Neuronal stem cell (in vitro differentiated cells): ENCODE results near the gene ISYNA1.

Source experiments
- DNase-seq: peaks from one replicate; pipeline ENCODE4 v3.0.0-alpha.2; 2013; ENCODE audit warnings: low spot score
- H2AFZ ChIP-seq: one replicate; pipeline ENCODE4 v1.6.1; 2013; ENCODE audit warnings: mild to moderate bottlenecking, low read length, inconsistent platforms
- H2AK5ac ChIP-seq: 2 replicates; pipeline ENCODE4 v1.6.1; 2013; ENCODE audit warnings: low read depth, mild to moderate bottlenecking, inconsistent platforms, low read length, moderate library complexity, mixed read lengths
- H2BK120ac ChIP-seq: 2 replicates; pipeline ENCODE4 v1.6.1; 2013; ENCODE audit warnings: low read depth, mild to moderate bottlenecking, inconsistent platforms, low read length, moderate library complexity, mixed read lengths
- H2BK12ac ChIP-seq: one replicate; pipeline ENCODE4 v1.6.1; 2013; ENCODE audit warnings: low read length, inconsistent platforms
- H2BK15ac ChIP-seq: 2 replicates; pipeline ENCODE4 v1.6.1; 2013; ENCODE audit warnings: mild to moderate bottlenecking, low read length, inconsistent platforms, mixed read lengths
- H2BK5ac ChIP-seq: one replicate; pipeline ENCODE4 v1.6.1; 2013; ENCODE audit warnings: inconsistent platforms, mild to moderate bottlenecking, low read length, moderate library complexity
- H3K14ac ChIP-seq: one replicate; pipeline ENCODE4 v1.6.1; 2013; ENCODE audit warnings: low read length, inconsistent platforms
- H3K18ac ChIP-seq: 2 replicates; pipeline ENCODE4 v1.6.1; 2013; ENCODE audit warnings: low read length, inconsistent platforms
- H3K23ac ChIP-seq: 2 replicates; pipeline ENCODE4 v1.6.1; 2013; ENCODE audit warnings: low read depth, mild to moderate bottlenecking, mixed read lengths, low read length, inconsistent platforms; ENCODE audit not compliant: poor library complexity
- H3K27ac ChIP-seq: replicated peaks from 3 replicates; pipeline ENCODE4 v1.5.1; 2013; ENCODE audit warnings: low read length, inconsistent platforms
- H3K27me3 ChIP-seq, 3 experiments: 2 replicates each; pipeline ENCODE4 v1.6.1; 2013; ENCODE audit warnings: low read length in 3 of 3, mild to moderate bottlenecking in 2 of 3, inconsistent platforms in 1 of 3, low read depth in 1 of 3, mixed read lengths in 1 of 3, moderate library complexity in 1 of 3; ENCODE audit not compliant: control insufficient read depth in 3 of 3, insufficient read depth in 3 of 3
- H3K36me3 ChIP-seq, 2 donors: replicated peaks in 1 of 2; 2 replicates each; pipeline ENCODE4 v1.6.1; 2013; ENCODE audit warnings: low read length in 2 of 2; ENCODE audit not compliant: control insufficient read depth in 2 of 2, insufficient read depth in 2 of 2
- H3K4ac ChIP-seq: 2 replicates; pipeline ENCODE4 v1.6.1; 2013; ENCODE audit warnings: inconsistent platforms, mild to moderate bottlenecking, low read length, moderate library complexity
- H3K4me1 ChIP-seq, 2 donors: 1 replicate in 1 of 2; 2 replicates in 1 of 2; pipeline ENCODE4 v1.6.1; 2013; ENCODE audit warnings: low read length in 2 of 2, low read depth in 1 of 2; ENCODE audit not compliant: control insufficient read depth in 2 of 2, insufficient read depth in 1 of 2
- H3K4me2 ChIP-seq: one replicate; pipeline ENCODE4 v1.6.1; 2013; ENCODE audit warnings: mild to moderate bottlenecking, low read length, inconsistent platforms; ENCODE audit not compliant: insufficient read depth, poor library complexity, severe bottlenecking
- H3K4me3 ChIP-seq, 2 donors: 2 replicates each; pipeline ENCODE4 v1.5.1; 2013; ENCODE audit warnings: low read length in 2 of 2, mild to moderate bottlenecking in 2 of 2, inconsistent platforms in 1 of 2, moderate library complexity in 1 of 2
- H3K79me1 ChIP-seq: one replicate; pipeline ENCODE4 v1.6.1; 2013; ENCODE audit warnings: low read depth, mild to moderate bottlenecking, inconsistent platforms, low read length, moderate library complexity
- H3K9ac ChIP-seq: one replicate; pipeline ENCODE4 v1.6.1; 2013; ENCODE audit warnings: mild to moderate bottlenecking, low read depth, low read length, inconsistent platforms; ENCODE audit not compliant: poor library complexity
- H3K9me3 ChIP-seq, 2 donors: replicated peaks in 1 of 2; 2 replicates each; pipeline versions ENCODE3 to v1.6.1; 2013; ENCODE audit warnings: low read length in 2 of 2, mild to moderate bottlenecking in 2 of 2, inconsistent platforms in 1 of 2, low read depth in 1 of 2, mixed read lengths in 1 of 2, moderate library complexity in 1 of 2; ENCODE audit not compliant: control insufficient read depth in 2 of 2, insufficient read depth in 1 of 2
- H4K8ac ChIP-seq: one replicate; pipeline ENCODE4 v1.6.1; 2013; ENCODE audit warnings: low read depth, mild to moderate bottlenecking, inconsistent platforms, low read length, moderate library complexity
- H4K91ac ChIP-seq: one replicate; pipeline ENCODE4 v1.6.1; 2013; ENCODE audit warnings: low read length, low read depth, mild to moderate bottlenecking, inconsistent platforms; ENCODE audit not compliant: poor library complexity
- WGBS, 2 donors: extraction: QIAGEN DNeasy Blood & Tissue Kit; methylation state at CpG; one replicate each; pipeline ENCODE4 v1.1.7; 2013; ENCODE audit warnings: missing lambda C conversion rate in 2 of 2, mixed read lengths in 1 of 2; ENCODE audit not compliant: insufficient read length in 2 of 2, insufficient replicate concordance in 1 of 2; ENCODE audit errors: extremely low coverage in 2 of 2; 5-methylcytosine and 5-hydroxymethylcytosine counted together

The ISYNA1 gene

GRCh38 chr19:18419699-18420460 lies 18.1 kb downstream of the ISYNA1 start:
- Histone ChIP-seq H3K27me3 (peaks cover 0 to 20% (median 0%) of the 10 kb centered on the region in 3 experiments), H3K4me3 (peak overlapping the region; percentile 83 to 86), H3K79me1 (peaks cover 15% of the 10 kb centered on the region), H3K4me1 (peaks cover 39 to 68% of the 10 kb centered on the region in 2 donors), H2BK120ac (peak overlapping the region; percentile 77), H4K91ac (no peak overlapping the region), H3K9me3 (peaks cover 0 to 2% of the 10 kb centered on the region in 2 donors), H3K23ac (peak overlapping the region; percentile 53), H4K8ac (no peak overlapping the region), H3K9ac (peak overlapping the region; percentile 91), H3K14ac (peak overlapping the region; percentile 82), H3K4ac (no peak overlapping the region), H2BK15ac (no peak overlapping the region), H2AFZ (peak overlapping the region; percentile 56), H3K18ac (peak overlapping the region; percentile 96), H2BK5ac (peak overlapping the region; percentile 89), H3K4me2 (peak overlapping the region; percentile 92), H3K36me3 (peaks cover 0 to 15% of the 10 kb centered on the region in 2 donors), H2BK12ac (peak overlapping the region; percentile 90), H2AK5ac (peak overlapping the region; percentile 77), H3K27ac (no peak overlapping the region)
- no peak for DNase-seq
- no CpG with 5 or more reads among the region's 97 CpGs for WGBS, 2 donors

- Histone ChIP-seq H2AFZ (peak within 1 kb of the TSS; percentile 56), H4K8ac (no peak within 1 kb of the TSS), H4K91ac (peak within 1 kb of the TSS; percentile 56), H2AK5ac (peak within 1 kb of the TSS; percentile 91), H3K36me3 (peaks cover 0 to 15% of the 10 kb centered on the region in 2 donors), H3K23ac (peak within 1 kb of the TSS; percentile 94), H3K79me1 (peaks cover 11% of the 10 kb centered on the region), H3K4me2 (peak within 1 kb of the TSS; percentile 92), H3K4me3 (peak within 1 kb of the TSS; percentile 83 to 86), H2BK12ac (peak within 1 kb of the TSS; percentile 90), H2BK120ac (peak within 1 kb of the TSS; percentile 77), H3K9me3 (peaks cover 0 to 2% of the 10 kb centered on the region in 2 donors), H3K4me1 (peaks cover 35 to 70% of the 10 kb centered on the region in 2 donors), H2BK15ac (peak within 1 kb of the TSS; percentile 92), H3K27ac (no peak within 1 kb of the TSS), H3K4ac (peak within 1 kb of the TSS; percentile 69), H3K14ac (peak within 1 kb of the TSS; percentile 82), H3K9ac (peak within 1 kb of the TSS; percentile 91), H2BK5ac (peak within 1 kb of the TSS; percentile 89), H3K27me3 (peaks cover 0 to 20% (median 0%) of the 10 kb centered on the region in 3 experiments), H3K18ac (peak within 1 kb of the TSS; percentile 98)
- DNase-seq: peak; percentile 76
- no CpG with 5 or more reads among the region's 80 CpGs for WGBS, 2 donors
These were observed 18.7 kb downstream of the ISYNA1 start, which contains the start of gene SSBP4 for GRCh38 chr19:18419195-18419698. TSS of gene SSBP4 (plus strand) at chr19:18419398. CDS start at chr19:18419649, 251 bp downstream.

GRCh38 chr19:18418483-18419194 lies 19.3 kb downstream of the ISYNA1 start:
- peak overlapping the region; percentile 94 for H3K23ac ChIP-seq
- peaks cover 0 to 2% of the 10 kb centered on the region in 2 donors for H3K9me3 ChIP-seq
- peak overlapping the region; percentile 91 for H2AK5ac ChIP-seq
- DNase-seq: no peak
- no peak overlapping the region for H4K8ac ChIP-seq
- H3K27ac ChIP-seq: no peak overlapping the region
- H3K4me2 ChIP-seq: peak overlapping the region; percentile 65
- peaks cover 0 to 15% of the 10 kb centered on the region in 2 donors for H3K36me3 ChIP-seq
- peaks cover 0 to 20% (median 0%) of the 10 kb centered on the region in 3 experiments for H3K27me3 ChIP-seq
- peaks cover 29 to 65% of the 10 kb centered on the region in 2 donors for H3K4me1 ChIP-seq
- peak overlapping the region; percentile 17 for H3K9ac ChIP-seq
- peaks cover 11% of the 10 kb centered on the region for H3K79me1 ChIP-seq
- no CpG with 5 or more reads among the region's 39 CpGs for WGBS, 2 donors
- H3K4me3 ChIP-seq: peak overlapping the region; percentile 65 to 83
- peak overlapping the region; percentile 56 for H2AFZ ChIP-seq
- no peak overlapping the region for H3K4ac ChIP-seq
- peak overlapping the region; percentile 18 for H2BK12ac ChIP-seq
- H2BK120ac ChIP-seq: peak overlapping the region; percentile 29
- peak overlapping the region; percentile 56 for H4K91ac ChIP-seq
- H3K14ac ChIP-seq: peak overlapping the region; percentile 33
- H2BK5ac ChIP-seq: peak overlapping the region; percentile 89
- H2BK15ac ChIP-seq: peak overlapping the region; percentile 92
- peak overlapping the region; percentile 22 for H3K18ac ChIP-seq
